Activated CD4-positive, alpha-beta T cell treated with anti-CD3 and anti-CD28 coated beads, Interleukin-2, amount 10 ng/mL, durations not matched to agents 7 days and 5 days (primary cell): Measurements from ENCODE around the gene DCTN1. TPM values are rescaled to one million over a fixed set of nuclear protein-coding genes. Genes with fewer than 3 reads are reported as not detected.

Experiments used
- total RNA-seq, 2 experiments: library from RNA; stranded (reverse); gene quantifications; one replicate each; pipeline ENCODE4 v1.2.3, GENCODE V29; 2021

The DCTN1 gene
- total RNA-seq, 2 experiments from 2014 or later = 106 to 132 TPM

Other genes with a start within 250 kb of the DCTN1 start
- 10 to 100 TPM; 53.3 to 63.2 TPM for gene BOLA3, start 232.4 kb downstream of the DCTN1 start, total RNA-seq
- gene MOB1A, start 201.4 kb downstream of the DCTN1 start, total RNA-seq = 100 to 1,000 TPM; 163 to 165 TPM
- gene MTHFD2, start 181.7 kb downstream of the DCTN1 start, total RNA-seq = 100 to 1,000 TPM; 129 to 130 TPM
- gene SLC4A5, start 36.9 kb downstream of the DCTN1 start, total RNA-seq = 1 to 10 TPM; 3.0 to 4.3 TPM
- 1 to 10 TPM; 3.0 to 3.3 TPM for gene C2orf81, start 41.3 kb upstream of the DCTN1 start, total RNA-seq
- 10 to 100 TPM; 71.3 to 80.7 TPM for gene WDR54, start 41.4 kb upstream of the DCTN1 start, total RNA-seq
- under 1 TPM; 0.62 to 0.82 TPM for gene RTKN, start 61.6 kb upstream of the DCTN1 start, total RNA-seq
- 10 to 100 TPM; 28.9 to 32.1 TPM for gene INO80B, start 74.8 kb upstream of the DCTN1 start, total RNA-seq
- 10 to 100 TPM; 52.5 to 52.6 TPM for gene WBP1, start 78.1 kb upstream of the DCTN1 start, total RNA-seq
- 10 to 100 TPM; 55.4 to 62.6 TPM for gene MOGS, start 85.1 kb upstream of the DCTN1 start, total RNA-seq
- 10 to 100 TPM; 72.5 to 83.1 TPM for gene MRPL53, start 92.4 kb upstream of the DCTN1 start, total RNA-seq
- 10 to 100 TPM; 26.8 to 27.1 TPM for gene CCDC142, start 102.7 kb upstream of the DCTN1 start, total RNA-seq
- gene TTC31, start 102.8 kb upstream of the DCTN1 start, total RNA-seq = 10 to 100 TPM; 45.8 to 46.3 TPM
- under 1 TPM in 1 of 2 experiments, not detected in 1; 0.25 TPM for gene LBX2, start 119.3 kb upstream of the DCTN1 start, total RNA-seq
- 10 to 100 TPM; 25.8 to 35.6 TPM for gene PCGF1, start 127.4 kb upstream of the DCTN1 start, total RNA-seq
- gene TLX2, start 134.1 kb upstream of the DCTN1 start, total RNA-seq = under 1 TPM; 0.40 to 0.52 TPM
- gene DQX1, start 145.9 kb upstream of the DCTN1 start, total RNA-seq = under 1 TPM; 0.25 to 0.52 TPM
- gene AUP1, start 149.4 kb upstream of the DCTN1 start, total RNA-seq = 100 to 1,000 TPM; 116 to 136 TPM
- gene HTRA2, start 149.6 kb upstream of the DCTN1 start, total RNA-seq = 10 to 100 TPM; 41.6 to 45.8 TPM
- gene LOXL3, start 173.6 kb upstream of the DCTN1 start, total RNA-seq = under 1 TPM; 0.12 to 0.15 TPM
- gene DOK1, start 174.4 kb upstream of the DCTN1 start, total RNA-seq = 10 to 100 TPM; 28.0 to 34.4 TPM